ENCODE data around the gene RSPH1. TPM values are rescaled to one million over a fixed set of nuclear protein-coding genes. Genes with fewer than 3 reads are reported as not detected.

RSPH1 gene
- total RNA-seq, 1 experiment from 2014 or later = 1.5 TPM

DNA sequence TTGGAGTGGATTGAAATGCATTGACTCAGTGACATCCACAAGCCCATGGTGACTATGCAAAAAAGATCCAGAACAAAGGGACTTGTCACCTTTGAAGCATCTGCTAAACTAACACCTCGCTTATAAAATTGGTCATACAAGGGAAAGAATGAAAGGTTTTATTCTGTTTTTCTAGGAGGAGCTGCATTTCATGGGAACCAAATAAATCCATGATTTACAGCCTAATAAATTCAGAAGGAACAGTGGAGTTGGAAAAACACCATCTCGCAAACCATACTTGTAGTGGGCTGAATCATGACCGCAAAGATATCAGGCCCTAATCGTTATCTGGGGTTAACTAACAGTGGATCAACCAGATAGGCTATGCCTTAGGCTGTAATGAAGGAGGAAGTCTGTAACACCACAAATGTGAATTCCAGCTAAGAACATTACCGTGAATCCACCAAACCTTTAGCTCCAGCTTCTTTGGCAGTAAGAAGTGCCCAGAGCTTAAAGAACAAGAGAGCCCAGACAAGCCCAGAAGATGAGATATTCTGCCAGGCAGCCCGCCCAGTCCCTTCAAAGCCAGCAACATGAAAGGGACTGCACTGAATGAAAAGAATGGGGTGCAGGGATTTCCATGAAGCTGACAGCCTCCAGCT, 27.4 kb downstream of the RSPH1 start:
- no peaks in the 10 kb centered on the region for H3K36me3 ChIP-seq (ENCODE audit: control insufficient read depth in 1 of 2, insufficient read depth in 2 of 2, low read length in 2 of 2)
- H3K4me2 ChIP-seq (ENCODE audit: low read length) = no peak overlapping the region
- RAD21 ChIA-PET (ENCODE audit: low non-redundant PET in 1 of 2, low total read pairs in 2 of 2, uncharacterized antibody in 2 of 2, unreplicated experiment in 2 of 2) = no interaction called here
- H3K27me3 ChIP-seq (ENCODE audit: insufficient read depth, low read length) = no peaks in the 10 kb centered on the region
- POLR2A ChIA-PET = no interaction called here
- TF ChIP-seq, protein P1, sequence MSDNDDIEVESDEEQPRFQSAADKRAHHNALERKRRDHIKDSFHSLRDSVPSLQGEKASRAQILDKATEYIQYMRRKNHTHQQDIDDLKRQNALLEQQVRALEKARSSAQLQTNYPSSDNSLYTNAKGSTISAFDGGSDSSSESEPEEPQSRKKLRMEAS (IDR thresholded peaks at IDR 0.05) = no peak
- TF ChIP-seq, protein P2, sequence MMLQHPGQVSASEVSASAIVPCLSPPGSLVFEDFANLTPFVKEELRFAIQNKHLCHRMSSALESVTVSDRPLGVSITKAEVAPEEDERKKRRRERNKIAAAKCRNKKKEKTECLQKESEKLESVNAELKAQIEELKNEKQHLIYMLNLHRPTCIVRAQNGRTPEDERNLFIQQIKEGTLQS (IDR thresholded peaks at IDR 0.05) = no peak
- TF ChIP-seq, protein P3, sequence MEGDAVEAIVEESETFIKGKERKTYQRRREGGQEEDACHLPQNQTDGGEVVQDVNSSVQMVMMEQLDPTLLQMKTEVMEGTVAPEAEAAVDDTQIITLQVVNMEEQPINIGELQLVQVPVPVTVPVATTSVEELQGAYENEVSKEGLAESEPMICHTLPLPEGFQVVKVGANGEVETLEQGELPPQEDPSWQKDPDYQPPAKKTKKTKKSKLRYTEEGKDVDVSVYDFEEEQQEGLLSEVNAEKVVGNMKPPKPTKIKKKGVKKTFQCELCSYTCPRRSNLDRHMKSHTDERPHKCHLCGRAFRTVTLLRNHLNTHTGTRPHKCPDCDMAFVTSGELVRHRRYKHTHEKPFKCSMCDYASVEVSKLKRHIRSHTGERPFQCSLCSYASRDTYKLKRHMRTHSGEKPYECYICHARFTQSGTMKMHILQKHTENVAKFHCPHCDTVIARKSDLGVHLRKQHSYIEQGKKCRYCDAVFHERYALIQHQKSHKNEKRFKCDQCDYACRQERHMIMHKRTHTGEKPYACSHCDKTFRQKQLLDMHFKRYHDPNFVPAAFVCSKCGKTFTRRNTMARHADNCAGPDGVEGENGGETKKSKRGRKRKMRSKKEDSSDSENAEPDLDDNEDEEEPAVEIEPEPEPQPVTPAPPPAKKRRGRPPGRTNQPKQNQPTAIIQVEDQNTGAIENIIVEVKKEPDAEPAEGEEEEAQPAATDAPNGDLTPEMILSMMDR (IDR thresholded peaks at IDR 0.05 in 2 of 3, conservative IDR thresholded peaks at IDR 0.05 in 1 of 3; ENCODE audit: borderline replicate concordance in 1 of 3, insufficient read depth in 1 of 3, low read depth in 2 of 3, low read length in 2 of 3) = no peak
- no peak for TF ChIP-seq YY1 (IDR thresholded peaks at IDR 0.05; ENCODE audit: extremely low read depth, insufficient replicate concordance, low read depth, low read length)
- no peak for TF ChIP-seq POLR2A (IDR thresholded peaks at IDR 0.05; ENCODE audit: borderline replicate concordance, extremely low read depth, insufficient read depth, insufficient read length)
- TF ChIP-seq SRF (IDR thresholded peaks at IDR 0.05; ENCODE audit: low read depth) = no peak
- TF ChIP-seq, protein P4, sequence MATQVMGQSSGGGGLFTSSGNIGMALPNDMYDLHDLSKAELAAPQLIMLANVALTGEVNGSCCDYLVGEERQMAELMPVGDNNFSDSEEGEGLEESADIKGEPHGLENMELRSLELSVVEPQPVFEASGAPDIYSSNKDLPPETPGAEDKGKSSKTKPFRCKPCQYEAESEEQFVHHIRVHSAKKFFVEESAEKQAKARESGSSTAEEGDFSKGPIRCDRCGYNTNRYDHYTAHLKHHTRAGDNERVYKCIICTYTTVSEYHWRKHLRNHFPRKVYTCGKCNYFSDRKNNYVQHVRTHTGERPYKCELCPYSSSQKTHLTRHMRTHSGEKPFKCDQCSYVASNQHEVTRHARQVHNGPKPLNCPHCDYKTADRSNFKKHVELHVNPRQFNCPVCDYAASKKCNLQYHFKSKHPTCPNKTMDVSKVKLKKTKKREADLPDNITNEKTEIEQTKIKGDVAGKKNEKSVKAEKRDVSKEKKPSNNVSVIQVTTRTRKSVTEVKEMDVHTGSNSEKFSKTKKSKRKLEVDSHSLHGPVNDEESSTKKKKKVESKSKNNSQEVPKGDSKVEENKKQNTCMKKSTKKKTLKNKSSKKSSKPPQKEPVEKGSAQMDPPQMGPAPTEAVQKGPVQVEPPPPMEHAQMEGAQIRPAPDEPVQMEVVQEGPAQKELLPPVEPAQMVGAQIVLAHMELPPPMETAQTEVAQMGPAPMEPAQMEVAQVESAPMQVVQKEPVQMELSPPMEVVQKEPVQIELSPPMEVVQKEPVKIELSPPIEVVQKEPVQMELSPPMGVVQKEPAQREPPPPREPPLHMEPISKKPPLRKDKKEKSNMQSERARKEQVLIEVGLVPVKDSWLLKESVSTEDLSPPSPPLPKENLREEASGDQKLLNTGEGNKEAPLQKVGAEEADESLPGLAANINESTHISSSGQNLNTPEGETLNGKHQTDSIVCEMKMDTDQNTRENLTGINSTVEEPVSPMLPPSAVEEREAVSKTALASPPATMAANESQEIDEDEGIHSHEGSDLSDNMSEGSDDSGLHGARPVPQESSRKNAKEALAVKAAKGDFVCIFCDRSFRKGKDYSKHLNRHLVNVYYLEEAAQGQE (IDR thresholded peaks at IDR 0.05; ENCODE audit: low read depth) = no peak
- TF ChIP-seq RAD21 (IDR thresholded peaks at IDR 0.05; ENCODE audit: low read depth) = no peak
- no peak for TF ChIP-seq EGR1 (IDR thresholded peaks at IDR 0.05; ENCODE audit: low read depth)
- no peak for TF ChIP-seq CBX3 (IDR thresholded peaks at IDR 0.05; ENCODE audit: low read depth)
- no peak for TF ChIP-seq ZFX (IDR thresholded peaks at IDR 0.05)
- TF ChIP-seq SP1 (IDR thresholded peaks at IDR 0.05; ENCODE audit: low read depth) = no peak
- no peak for TF ChIP-seq FOSL1 (IDR thresholded peaks at IDR 0.05; ENCODE audit: low read depth)
- TF ChIP-seq ELF1 (IDR thresholded peaks at IDR 0.05; ENCODE audit: borderline replicate concordance, low read depth) = no peak
- TF ChIP-seq SIN3A (IDR thresholded peaks at IDR 0.05; ENCODE audit: low read depth) = no peak
- TF ChIP-seq EZH2 (IDR thresholded peaks at IDR 0.05) = no peak
- TF ChIP-seq TCF7L2 (IDR thresholded peaks at IDR 0.05; ENCODE audit: borderline replicate concordance, extremely low read depth, insufficient read depth, insufficient read length) = no peak
- DNase-seq (ENCODE audit: low read depth, low spot score) (no peak), ATAC-seq (no peak)
- no peak overlapping the region for H3K27ac ChIP-seq (ENCODE audit: low read depth, low read length)
- H3K9me3 ChIP-seq (ENCODE audit: control insufficient read depth in 1 of 2, insufficient read depth in 1 of 2, low read depth in 1 of 2, low read length in 2 of 2) = no peaks in the 10 kb centered on the region
- H4K20me1 ChIP-seq (ENCODE audit: insufficient read depth) = no peaks in the 10 kb centered on the region
- CTCF ChIA-PET = no interaction called here
- intact Hi-C loops (cut with micrococcal nuclease) = no loop called here
- H3K9me2 ChIP-seq (ENCODE audit: insufficient read depth) = no peaks in the 10 kb centered on the region
- H3K9ac ChIP-seq (ENCODE audit: low read length) = no peak overlapping the region
- BruUV-seq (replicated peaks) = no TSS peak
- H3K4me1 ChIP-seq (ENCODE audit: control insufficient read depth in 1 of 2, insufficient read depth in 2 of 2, low read length in 2 of 2) = peaks cover 5 to 18% of the 10 kb centered on the region in 2 experiments
- no peaks in the 10 kb centered on the region for H3K79me2 ChIP-seq (ENCODE audit: insufficient read depth, low read length)
- no peak overlapping the region for H2AFZ ChIP-seq (ENCODE audit: low read depth, low read length, poor library complexity, severe bottlenecking)
- H3K4me3 ChIP-seq (replicated peaks in 1 of 2; ENCODE audit: low read depth in 1 of 2, low read length in 2 of 2) = no peak overlapping the region
